Heart left ventricle (tissue), 13 donors: ENCODE results near the gene KPTN.

Source experiments
- CTCF ChIP-seq, 12 donors: fragments of 200-600 bp; sonication (generic) in 4 of 12; IDR thresholded peaks; one replicate each; pipeline versions ENCODE4 v1.5.0 to v1.8.0; 2018 to 2022; ENCODE audit warnings: antibody characterized with exemption in 12 of 12, mild to moderate bottlenecking in 5 of 12
- POLR2A ChIP-seq, 2 donors: fragments of 450-650 bp; IDR thresholded peaks; one replicate each; pipeline ENCODE4 v1.6.1; 2017; ENCODE audit warnings: antibody characterized with exemption in 2 of 2, mild to moderate bottlenecking in 2 of 2, moderate library complexity in 2 of 2
- donor health status: ischemic (EF 13 %, LVEDD 7.1; RV severe dilation, severe dysfunction).
- donor health status: DM: no; HTN: yes; CAD: no.
- donor health status: DM: no; HTN: no; CAD: no.
- donor health status: ischemic (EF 25% LVEDD 6.9; RV normal size, moderate dysfunction).
- donor health status: ischemic (EF 25% LVEDD 5.7; RV mildly dilated, moderate dysfunction).
- donor health status: ischemic (EF 35%, LVEDD 5.7; RV mildly dilated, moderate dysfunction).
- donor health status: nonischemic (EF 11% LVEDD 7.7; RV severe dilation, severe dysfunction).
- donor health status: DM: yes; HTN: yes; CAD: no.
- donor health status: PGD.
- donor health status: ischemic (EF 29% LVEDD 5.4; RV normal size, mild dysfunction).
- donor health status: nonischemic (EF 23%, LVEDD 6.1; RV moderate dilation, normal function).

- TF ChIP-seq CTCF (IDR thresholded peaks at IDR 0.05) = no peak
- TF ChIP-seq POLR2A (IDR thresholded peaks at IDR 0.05) = no peak
Measured at GRCh38 chr19:47508721-47509120, 24.7 kb upstream of the KPTN start.
